H9 (cell line): ENCODE data around the gene ISG15. TPM values are rescaled to one million over a fixed set of nuclear protein-coding genes. Genes with fewer than 3 reads are reported as not detected.

Source experiments
- DNase-seq: peaks from one replicate; pipeline ENCODE4 v3.0.0-alpha.2; 2017
- H2AFZ ChIP-seq: one replicate; pipeline ENCODE4 v1.6.1; 2013; ENCODE audit warnings: mild to moderate bottlenecking, low read length, control low read depth, moderate library complexity
- H2AK5ac ChIP-seq: 2 replicates; pipeline ENCODE4 v1.6.1; 2013; ENCODE audit warnings: low read length, control low read depth, mixed read lengths; ENCODE audit not compliant: insufficient read length
- H2BK120ac ChIP-seq: one replicate; pipeline ENCODE4 v1.6.1; 2013; ENCODE audit warnings: low read depth, mild to moderate bottlenecking, low read length, control low read depth, inconsistent platforms; ENCODE audit not compliant: poor library complexity, severe bottlenecking
- H2BK12ac ChIP-seq: 2 replicates; pipeline ENCODE4 v1.6.1; 2013; ENCODE audit warnings: low read length, control low read depth, mixed read lengths, low read depth; ENCODE audit not compliant: insufficient read length
- H2BK15ac ChIP-seq: 2 replicates; pipeline ENCODE4 v1.6.1; 2013; ENCODE audit warnings: low read depth, low read length, control low read depth
- H2BK20ac ChIP-seq: one replicate; pipeline ENCODE4 v1.6.1; 2013; ENCODE audit warnings: low read depth, mild to moderate bottlenecking, low read length, control low read depth, inconsistent platforms; ENCODE audit not compliant: poor library complexity, severe bottlenecking
- H2BK5ac ChIP-seq: 2 replicates; pipeline ENCODE4 v1.6.1; 2013; ENCODE audit warnings: low read length, control low read depth, mixed read lengths; ENCODE audit not compliant: insufficient read length
- H3K14ac ChIP-seq: 2 replicates; pipeline ENCODE4 v1.6.1; 2013; ENCODE audit warnings: low read length, control low read depth; ENCODE audit not compliant: insufficient read depth
- H3K18ac ChIP-seq: 2 replicates; pipeline ENCODE4 v1.6.1; 2013; ENCODE audit warnings: low read depth, mild to moderate bottlenecking, mixed read lengths, low read length, control low read depth; ENCODE audit not compliant: insufficient read length
- H3K23ac ChIP-seq: 2 replicates; pipeline ENCODE4 v1.6.1; 2013; ENCODE audit warnings: low read length, control low read depth, mixed read lengths, low read depth; ENCODE audit not compliant: insufficient read length
- H3K23me2 ChIP-seq: 2 replicates; pipeline ENCODE4 v1.6.1; 2013; ENCODE audit warnings: low read depth, mild to moderate bottlenecking, mixed read lengths, low read length, control low read depth; ENCODE audit not compliant: insufficient read length, poor library complexity, severe bottlenecking
- H3K27ac ChIP-seq: 2 replicates; pipeline ENCODE4 v1.5.1; 2013; ENCODE audit warnings: low read length, control low read depth, mixed read lengths, low read depth; ENCODE audit not compliant: insufficient read length
- H3K27me3 ChIP-seq: 2 replicates; pipeline ENCODE4 v1.6.1; 2013; ENCODE audit warnings: low read length, control low read depth, inconsistent platforms; ENCODE audit not compliant: insufficient read depth
- H3K4ac ChIP-seq: 2 replicates; pipeline ENCODE4 v1.6.1; 2013; ENCODE audit warnings: low read depth, mild to moderate bottlenecking, control low read depth, inconsistent platforms, low read length, moderate library complexity
- H3K4me1 ChIP-seq: 2 replicates; pipeline ENCODE4 v1.6.1; 2013; ENCODE audit warnings: low read length, control low read depth, inconsistent platforms; ENCODE audit not compliant: insufficient read depth
- H3K4me2 ChIP-seq: 2 replicates; pipeline ENCODE4 v1.6.1; 2013; ENCODE audit warnings: low read length, control low read depth, mixed read lengths; ENCODE audit not compliant: insufficient read length, insufficient read depth
- H3K56ac ChIP-seq: 2 replicates; pipeline ENCODE4 v1.6.1; 2013; ENCODE audit warnings: low read depth, mild to moderate bottlenecking, mixed read lengths, low read length, control low read depth; ENCODE audit not compliant: insufficient read length
- H3K79me1 ChIP-seq: 2 replicates; pipeline ENCODE4 v1.6.1; 2013; ENCODE audit warnings: low read depth, mild to moderate bottlenecking, moderate library complexity, low read length, control low read depth, inconsistent platforms; ENCODE audit not compliant: insufficient read depth, poor library complexity, severe bottlenecking
- H3K79me2 ChIP-seq: 2 replicates; pipeline ENCODE4 v1.6.1; 2013; ENCODE audit warnings: low read length, control low read depth, inconsistent platforms; ENCODE audit not compliant: insufficient read depth
- H3K9ac ChIP-seq: 2 replicates; pipeline ENCODE4 v1.6.1; 2013; ENCODE audit warnings: low read length, control low read depth, mixed read lengths; ENCODE audit not compliant: insufficient read length; ENCODE audit errors: extremely low read depth
- H3K9me3 ChIP-seq: one replicate; pipeline ENCODE4 v1.6.1; 2013; ENCODE audit warnings: low read depth, low read length, inconsistent platforms; ENCODE audit not compliant: control insufficient read depth
- H3T11ph ChIP-seq: one replicate; pipeline ENCODE4 v1.6.1; 2013; ENCODE audit warnings: mild to moderate bottlenecking, low read length, control low read depth, inconsistent platforms
- H4K20me1 ChIP-seq: one replicate; pipeline ENCODE4 v1.6.1; 2013; ENCODE audit not compliant: control insufficient read depth, insufficient read length, insufficient read depth
- H4K5ac ChIP-seq: 2 replicates; pipeline ENCODE4 v1.6.1; 2013; ENCODE audit warnings: low read depth, mild to moderate bottlenecking, mixed read lengths, low read length, control low read depth; ENCODE audit not compliant: insufficient read length
- H4K8ac ChIP-seq: replicated peaks from 2 replicates; pipeline ENCODE4 v1.6.1; 2013; ENCODE audit warnings: low read length, control low read depth, mixed read lengths, low read depth; ENCODE audit not compliant: insufficient read length
- H4K91ac ChIP-seq: 2 replicates; pipeline ENCODE4 v1.6.1; 2013; ENCODE audit warnings: low read depth, mild to moderate bottlenecking, moderate library complexity, mixed read lengths, low read length, control low read depth; ENCODE audit not compliant: insufficient read length
- H3K27ac Mint-ChIP-seq, 3 experiments: 2 replicates in 2 of 3; 3 replicates in 1 of 3; pipeline ENCODE4 v1.8.0; 2020 to 2021; ENCODE audit warnings: mixed read lengths in 3 of 3, mild to moderate bottlenecking in 1 of 3, moderate library complexity in 1 of 3
- H3K27me3 Mint-ChIP-seq: 2 replicates; pipeline ENCODE4 v1.8.0; 2021; ENCODE audit warnings: low read depth, mild to moderate bottlenecking, moderate library complexity, mixed read lengths
- H3K36me3 Mint-ChIP-seq, 3 experiments: 2 replicates in 2 of 3; 3 replicates in 1 of 3; pipeline ENCODE4 v1.8.0; 2020 to 2021; ENCODE audit warnings: low read depth in 3 of 3, mixed read lengths in 3 of 3; ENCODE audit not compliant: insufficient read depth in 1 of 3
- H3K4me1 Mint-ChIP-seq, 2 experiments: 2 replicates each; pipeline ENCODE4 v1.8.0; 2020; ENCODE audit warnings: mixed read lengths in 2 of 2
- H3K4me3 Mint-ChIP-seq, 2 experiments: 2 replicates in 1 of 2; 3 replicates in 1 of 2; pipeline ENCODE4 v1.8.0; 2020 to 2021; ENCODE audit warnings: mild to moderate bottlenecking in 2 of 2, mixed read lengths in 2 of 2, moderate library complexity in 1 of 2
- H3K9me3 Mint-ChIP-seq, 2 experiments: 2 replicates in 1 of 2; 3 replicates in 1 of 2; pipeline ENCODE4 v1.8.0; 2020; ENCODE audit warnings: mild to moderate bottlenecking in 2 of 2, mixed read lengths in 2 of 2, moderate library complexity in 1 of 2
- CTCF ChIP-seq: fragments of 200-600 bp; sonication (generic); conservative IDR thresholded peaks from 3 replicates; pipeline ENCODE4 v1.8.0; 2021; ENCODE audit warnings: antibody characterized with exemption, mild to moderate bottlenecking
- WGBS: extraction: QIAGEN DNeasy Blood & Tissue Kit; methylation state at CpG from one replicate; pipeline ENCODE4 v1.1.7; 2013; ENCODE audit warnings: missing lambda C conversion rate, low lambda C conversion rate, mixed read lengths; ENCODE audit not compliant: insufficient read length; ENCODE audit errors: extremely low coverage; 5-methylcytosine and 5-hydroxymethylcytosine counted together
- total RNA-seq: library from RNA; stranded (reverse); gene quantifications from 2 replicates; pipeline ENCODE4 v1.2.1, GENCODE V29; 2021

The ISG15 gene
- total RNA-seq, 1 experiment from 2014 or later = 39.7 TPM

DNA sequence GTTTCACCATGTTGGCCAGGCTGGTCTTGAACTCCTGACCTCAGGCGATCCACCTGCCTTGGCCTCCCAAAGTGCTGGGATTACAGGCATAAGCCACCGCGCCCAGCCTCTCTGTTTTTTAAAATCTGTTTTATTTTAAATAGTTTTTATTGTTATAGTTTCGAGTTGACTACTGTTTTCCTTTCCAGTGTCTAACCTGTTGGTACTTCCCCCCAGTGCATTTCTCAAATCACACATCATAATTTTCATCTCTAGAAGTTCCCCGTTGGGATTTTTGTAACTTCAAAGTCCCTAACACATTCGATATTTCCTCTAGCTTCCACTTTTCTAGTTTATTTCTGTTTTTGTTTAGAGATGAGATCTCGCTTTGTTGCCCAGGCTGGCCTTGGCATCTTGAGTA lies 20.9 kb upstream of the ISG15 start:
- Histone ChIP-seq H4K91ac (no peak overlapping the region), H4K5ac (no peak overlapping the region), H3K23me2 (no peaks in the 10 kb centered on the region), H4K20me1 (no peaks in the 10 kb centered on the region), H3K9me3 (no peaks in the 10 kb centered on the region), H3K9ac (no peak overlapping the region), H3K27me3 (peaks cover 8% of the 10 kb centered on the region; the same call in 1 of the 2 replicates), H3K4me1 (0 out of 2 replicates have a peak, but pooled peaks cover 1% of the 10 kb centered on the region), H3K18ac (no peak overlapping the region), H3K79me2 (no peaks in the 10 kb centered on the region), H4K8ac (no peak overlapping the region), H3K23ac (no peak overlapping the region), H2AFZ (no peak overlapping the region), H2AK5ac (no peak overlapping the region), H3K4me2 (no peak overlapping the region), H2BK20ac (no peak overlapping the region), H3K4ac (no peak overlapping the region), H2BK12ac (no peak overlapping the region), H3K14ac (no peak overlapping the region), H2BK5ac (no peak overlapping the region), H3K79me1 (no peaks in the 10 kb centered on the region), H2BK120ac (no peak overlapping the region), H2BK15ac (no peak overlapping the region), H3K56ac (no peak overlapping the region), H3K27ac (no peak overlapping the region), H3T11ph (no peak overlapping the region)
- Mint-ChIP-seq H3K27me3 (peaks cover 96% of the 10 kb centered on the region), H3K9me3 (peaks cover 21 to 23% of the 10 kb centered on the region in 2 experiments), H3K4me3 (no peak overlapping the region), H3K4me1 (peaks cover 3 to 10% of the 10 kb centered on the region in 2 experiments), H3K27ac (no peak overlapping the region), H3K36me3 (peaks cover 0 to 4% (median 3%) of the 10 kb centered on the region in 3 experiments; a peak in 3 of 7 replicates)
- DNase-seq = no peak
- WGBS = no CpG with 5 or more reads among the region's 7 CpGs
- no peak for TF ChIP-seq CTCF
